ENCODE data around the gene FRMD5. TPM values are rescaled to one million over a fixed set of nuclear protein-coding genes. Genes with fewer than 3 reads are reported as not detected.

FRMD5 gene
- total RNA-seq, 1 experiment from 2014 or later = 3.9 TPM

GRCh38 chr15:43969802-43970375 is 225.2 kb downstream of the FRMD5 start:
- H3K4me1 Mint-ChIP-seq = peaks cover under 1 to 5% of the 10 kb centered on the region in 2 experiments; a peak in 2 of 4 replicates
- no peaks in the 10 kb centered on the region for H3K79me1 ChIP-seq (ENCODE audit: insufficient read depth, low read depth, low read length, poor library complexity, severe bottlenecking)
- no peak overlapping the region for H3K27ac ChIP-seq (ENCODE audit: insufficient read length, low read depth, low read length)
- H3K18ac ChIP-seq (ENCODE audit: insufficient read length, low read depth, low read length) = no peak overlapping the region
- no peak overlapping the region for H3K4me2 ChIP-seq (ENCODE audit: insufficient read depth, insufficient read length, low read length)
- no peaks in the 10 kb centered on the region for H3K9me3 ChIP-seq (ENCODE audit: control insufficient read depth, low read depth, low read length)
- no peak overlapping the region for H3T11ph ChIP-seq (ENCODE audit: low read length)
- H3K4me1 ChIP-seq (ENCODE audit: insufficient read depth, low read length) = no peaks in the 10 kb centered on the region
- no peak overlapping the region for H4K8ac ChIP-seq (replicated peaks; ENCODE audit: insufficient read length, low read depth, low read length)
- H4K5ac ChIP-seq (ENCODE audit: insufficient read length, low read depth, low read length) = no peak overlapping the region
- WGBS (ENCODE audit: extremely low coverage, insufficient read length, low lambda C conversion rate) = no CpG with 5 or more reads among the region's 1 CpG
- no peak for TF ChIP-seq CTCF (conservative IDR thresholded peaks at IDR 0.05)
- H2BK5ac ChIP-seq (ENCODE audit: insufficient read length, low read length) = no peak overlapping the region
- H3K27me3 ChIP-seq (ENCODE audit: insufficient read depth, low read length) = no peaks in the 10 kb centered on the region
- no peak overlapping the region for H3K14ac ChIP-seq (ENCODE audit: insufficient read depth, low read length)
- no peak overlapping the region for H3K56ac ChIP-seq (ENCODE audit: insufficient read length, low read depth, low read length)
- no peak overlapping the region for H3K23ac ChIP-seq (ENCODE audit: insufficient read length, low read depth, low read length)
- no peak overlapping the region for H2BK120ac ChIP-seq (ENCODE audit: low read depth, low read length, poor library complexity, severe bottlenecking)
- no peak overlapping the region for H2AFZ ChIP-seq (ENCODE audit: low read length)
- no peak overlapping the region for H3K9ac ChIP-seq (ENCODE audit: extremely low read depth, insufficient read length, low read length)
- H2BK20ac ChIP-seq (ENCODE audit: low read depth, low read length, poor library complexity, severe bottlenecking) = no peak overlapping the region
- no peaks in the 10 kb centered on the region for H3K23me2 ChIP-seq (ENCODE audit: insufficient read length, low read depth, low read length, poor library complexity, severe bottlenecking)
- no peak overlapping the region for H2AK5ac ChIP-seq (ENCODE audit: insufficient read length, low read length)
- no peak for DNase-seq
- H2BK12ac ChIP-seq (ENCODE audit: insufficient read length, low read depth, low read length) = no peak overlapping the region
- H3K4me3 Mint-ChIP-seq = no peak overlapping the region
- H4K20me1 ChIP-seq (ENCODE audit: control insufficient read depth, insufficient read depth, insufficient read length) = no peaks in the 10 kb centered on the region
- H3K27me3 Mint-ChIP-seq (ENCODE audit: low read depth) = no peaks in the 10 kb centered on the region
- H2BK15ac ChIP-seq (ENCODE audit: low read depth, low read length) = no peak overlapping the region
- no peak overlapping the region for H4K91ac ChIP-seq (ENCODE audit: insufficient read length, low read depth, low read length)
- no peak overlapping the region; a peak in 1 of 7 replicates for H3K27ac Mint-ChIP-seq
- no peaks in the 10 kb centered on the region for H3K79me2 ChIP-seq (ENCODE audit: insufficient read depth, low read length)
- no peaks in the 10 kb centered on the region for H3K9me3 Mint-ChIP-seq
- H3K4ac ChIP-seq (ENCODE audit: low read depth, low read length) = no peak overlapping the region
- H3K36me3 Mint-ChIP-seq (ENCODE audit: insufficient read depth in 1 of 3, low read depth in 3 of 3) = peaks cover 0 to 1% (median 0%) of the 10 kb centered on the region in 3 experiments; a peak in 2 of 7 replicates
